HG02623 (cell line): ENCODE data around the gene FABP1.

Experiments used
- ATAC-seq: cut with Tn5 transposase; IDR thresholded peaks from one replicate; pipeline ENCODE4 v1.9.1; 2021; ENCODE audit warnings: moderate library complexity; ENCODE audit not compliant: unreplicated experiment

FABP1 gene

GRCh38 chr2:88115825-88116518, 11.9 kb downstream of the FABP1 start:
- no peak for ATAC-seq

GRCh38 chr2:88114889-88115288, 13.0 kb downstream of the FABP1 start:
- no peak for ATAC-seq

DNA sequence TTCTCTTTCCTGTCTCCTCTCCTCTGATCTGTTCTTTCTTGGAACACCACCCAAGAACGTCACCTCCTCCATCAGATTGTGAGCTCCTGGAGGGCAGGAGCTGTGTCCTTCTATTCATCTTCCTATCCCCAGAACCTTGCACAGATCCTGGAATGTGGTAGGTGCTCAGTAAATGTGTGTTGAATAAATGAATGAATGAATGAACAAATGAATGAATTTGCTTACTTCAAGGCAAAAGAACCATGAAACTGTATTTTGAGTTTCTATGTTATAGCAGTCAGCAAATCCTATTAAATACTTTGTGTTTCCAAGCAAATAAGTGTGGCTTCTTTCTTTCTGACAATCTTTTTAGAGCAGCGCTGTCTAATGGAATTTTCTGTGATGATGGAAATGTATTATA, 14.8 kb downstream of the FABP1 start:
- no peak for ATAC-seq

DNA sequence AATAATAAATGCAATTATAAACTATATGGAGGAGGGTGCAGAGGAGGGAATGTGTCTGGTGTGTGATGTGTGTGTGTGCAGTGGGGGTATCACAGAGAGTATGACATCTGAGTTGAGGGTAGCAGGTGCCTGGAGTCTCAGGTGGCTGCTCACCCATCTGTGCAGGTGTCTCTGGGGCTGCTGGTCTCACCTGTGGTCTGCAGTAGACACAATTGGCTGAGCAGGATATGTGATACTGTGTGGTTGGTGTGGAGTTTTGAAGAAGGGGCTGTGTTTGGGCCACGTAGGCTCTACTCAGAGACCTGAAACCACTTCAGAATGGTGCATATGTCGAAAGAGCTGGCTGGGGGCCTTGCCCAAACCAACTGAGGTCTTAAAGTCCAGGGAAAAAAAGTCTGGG, 17.0 kb downstream of the FABP1 start:
- ATAC-seq: no peak

DNA sequence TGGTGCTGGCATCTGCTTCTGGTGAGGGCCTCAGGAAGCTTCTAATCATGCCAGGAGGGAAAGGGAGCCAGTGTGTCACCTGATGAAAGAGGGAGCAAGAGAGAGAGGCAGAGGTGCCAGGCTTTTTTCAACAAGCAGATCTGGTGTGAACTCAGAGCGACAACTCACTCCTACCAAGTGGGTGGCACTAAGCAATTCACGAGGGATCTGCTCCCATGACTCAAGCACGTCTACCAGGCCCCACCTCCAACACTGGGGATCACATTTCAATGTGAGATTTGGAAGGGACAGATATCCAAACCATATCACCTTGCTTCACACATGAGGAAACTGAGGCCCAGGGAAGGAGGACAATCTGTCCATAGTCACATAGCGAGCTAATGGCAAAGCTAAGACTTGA, 19.1 kb downstream of the FABP1 start:
- no peak for ATAC-seq

DNA sequence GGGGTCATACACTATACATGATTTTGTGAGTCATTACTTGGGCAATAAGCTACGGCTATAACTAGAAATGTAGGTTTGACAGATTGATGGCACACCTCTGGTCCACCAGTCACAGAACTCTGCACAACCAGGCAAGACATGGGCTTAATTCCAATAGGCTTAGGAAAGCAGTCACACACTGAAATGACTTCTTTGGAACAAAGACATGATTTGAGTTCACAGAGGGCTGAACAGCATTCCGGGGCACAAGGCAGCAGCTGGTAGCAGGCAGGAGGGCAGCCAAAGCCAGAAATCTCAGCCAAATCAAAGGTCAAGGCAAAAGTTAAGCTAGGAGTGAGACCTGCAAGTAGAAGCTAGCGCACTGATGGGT, 27.4 kb downstream of the FABP1 start:
- no peak for ATAC-seq

DNA sequence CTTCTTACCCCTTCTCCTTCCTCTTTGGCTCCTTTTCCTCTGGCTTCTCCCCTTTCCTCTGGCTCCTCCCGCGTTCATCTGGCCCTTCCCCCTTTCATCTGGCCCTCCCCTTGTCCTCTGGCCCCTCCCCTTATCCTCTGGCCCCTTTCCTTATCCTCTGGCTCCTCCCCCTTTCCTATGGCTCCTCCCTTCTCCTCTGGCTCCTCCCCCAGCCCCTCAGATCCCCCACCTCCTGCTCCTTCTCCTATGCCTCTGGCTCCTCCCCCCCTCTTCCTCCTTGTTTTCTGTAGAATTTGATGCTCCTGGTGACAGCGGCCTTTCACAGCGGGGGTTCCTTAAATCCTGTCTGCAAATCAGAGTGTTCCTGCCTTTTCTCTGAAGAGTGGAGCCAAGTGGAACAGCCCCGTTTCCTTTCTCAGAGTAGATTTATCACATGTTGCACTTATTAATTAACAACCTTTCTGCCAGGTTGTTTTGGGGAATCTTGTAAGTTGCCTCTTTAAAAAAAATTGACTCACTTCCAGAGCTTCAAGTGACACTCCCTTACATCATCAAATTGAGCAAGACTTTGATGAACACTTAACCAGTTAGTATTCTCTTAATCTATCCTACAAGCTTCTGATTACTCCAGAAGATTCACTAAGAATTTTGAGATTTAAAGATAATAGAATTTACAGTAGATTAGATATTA, 27.9 kb downstream of the FABP1 start:
- ATAC-seq: no peak

GRCh38 chr2:88098558-88098900, 29.3 kb downstream of the FABP1 start:
- no peak for ATAC-seq

- ATAC-seq: no peak
Measured at GRCh38 chr2:88097891-88098557, 29.8 kb downstream of the FABP1 start.

DNA sequence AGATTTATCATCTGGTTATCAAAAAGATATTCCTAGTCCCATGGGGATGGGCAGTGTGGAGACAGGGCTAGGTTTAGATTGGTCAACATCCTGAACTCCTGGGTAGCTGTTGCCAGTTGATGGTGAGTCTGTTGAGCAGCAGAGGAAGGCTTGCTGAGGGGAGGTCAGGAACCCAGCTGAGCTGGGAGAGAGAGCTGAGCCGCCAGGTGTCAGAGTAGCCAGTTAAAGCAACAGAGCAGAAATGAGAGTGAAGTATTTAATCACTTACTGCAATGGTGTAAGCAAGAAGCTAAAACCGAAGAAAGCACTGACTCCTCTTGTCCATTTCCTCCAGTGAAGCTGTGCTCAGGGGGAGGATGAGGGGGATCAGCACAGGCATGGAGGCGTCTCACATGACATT, 30.7 kb downstream of the FABP1 start:
- ATAC-seq: no peak

DNA sequence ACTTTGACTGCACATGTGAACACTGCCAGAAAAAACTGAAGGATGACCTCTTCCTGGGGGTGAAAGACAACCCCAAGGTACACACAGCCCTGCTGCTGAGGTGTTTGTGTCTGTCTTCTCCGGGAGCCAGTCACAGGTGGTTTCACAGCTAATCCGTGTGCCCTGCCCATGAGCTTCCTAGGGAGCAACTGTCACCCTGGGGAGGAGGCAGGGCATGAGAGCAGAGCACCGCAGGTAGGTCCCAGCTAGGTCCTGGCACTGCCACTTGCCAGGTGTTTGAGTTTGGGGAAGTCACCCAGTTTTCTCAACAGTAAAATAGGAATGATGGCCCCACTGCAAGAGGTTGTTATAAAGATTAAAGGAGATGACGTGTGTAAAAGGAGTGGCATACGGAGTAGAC, 31.2 kb downstream of the FABP1 start:
- ATAC-seq: no peak

GRCh38 chr2:88095022-88095421, 32.8 kb downstream of the FABP1 start:
- no peak for ATAC-seq

DNA sequence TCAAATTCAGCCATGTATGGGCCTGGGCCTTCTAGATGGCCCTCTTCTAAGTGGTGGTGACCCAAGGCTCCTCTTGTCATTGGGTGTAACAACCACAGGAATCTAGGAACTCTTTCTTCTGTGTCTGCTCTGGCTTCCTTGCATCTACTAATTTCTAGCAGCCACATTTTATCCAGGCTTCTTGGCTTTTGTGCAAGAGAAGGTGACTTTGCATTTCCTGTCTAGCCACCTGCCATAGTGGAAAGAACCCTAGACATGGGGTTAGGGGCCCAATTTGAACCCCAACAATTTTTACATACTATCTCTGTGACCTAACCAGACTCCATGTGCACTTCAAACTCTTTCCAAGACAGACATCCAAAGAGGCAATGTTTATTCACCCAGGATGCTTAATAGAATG, 35.1 kb downstream of the FABP1 start:
- ATAC-seq: no peak

- ATAC-seq: no peak
Measured at GRCh38 chr2:88091943-88092342, 35.9 kb downstream of the FABP1 start.

- ATAC-seq: no peak
Measured at GRCh38 chr2:88090446-88091283, 37.2 kb downstream of the FABP1 start.

- ATAC-seq: no peak
Measured at GRCh38 chr2:88088999-88089398, 38.9 kb downstream of the FABP1 start.

- no peak for ATAC-seq
Measured at GRCh38 chr2:88087763-88088162, 40.1 kb downstream of the FABP1 start.

DNA sequence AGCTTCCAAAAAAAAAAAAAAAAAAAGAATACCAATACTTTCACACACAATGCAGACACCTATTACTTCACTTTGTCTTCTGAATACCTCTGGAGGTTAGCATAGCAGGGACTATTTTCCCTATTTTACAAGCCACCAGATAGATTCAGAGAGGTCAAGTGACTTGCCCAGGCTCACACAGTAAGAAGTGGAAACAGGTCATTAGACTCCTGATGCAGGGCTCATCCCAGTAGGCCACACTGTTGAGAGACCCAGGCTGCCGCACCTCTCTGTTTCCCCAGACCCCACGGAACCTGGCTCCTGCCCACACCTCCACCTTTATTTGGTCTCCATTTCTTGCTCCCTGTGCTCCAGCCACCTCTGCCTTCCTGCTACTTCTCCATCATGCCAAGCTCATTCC, 40.8 kb downstream of the FABP1 start:
- ATAC-seq: no peak

DNA sequence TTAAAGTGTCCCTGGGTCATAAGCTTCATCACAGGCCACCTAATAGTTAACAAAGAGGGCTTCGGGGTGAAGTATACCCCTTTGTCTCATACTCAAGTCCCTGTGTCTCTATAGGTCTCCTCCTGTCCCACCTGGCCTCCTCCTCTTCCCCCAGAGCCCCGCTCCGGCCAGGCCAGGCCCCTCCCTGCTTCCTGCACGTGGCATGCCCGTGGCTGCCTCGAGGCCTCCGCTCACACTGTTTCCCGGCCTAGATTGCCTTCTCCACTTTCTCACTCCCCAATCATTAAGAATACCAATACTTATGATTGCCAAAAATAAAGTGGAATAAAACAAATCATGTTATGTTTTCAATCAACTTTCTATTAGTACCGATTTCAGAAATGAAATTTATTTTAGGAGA, 41.5 kb downstream of the FABP1 start:
- no peak for ATAC-seq

DNA sequence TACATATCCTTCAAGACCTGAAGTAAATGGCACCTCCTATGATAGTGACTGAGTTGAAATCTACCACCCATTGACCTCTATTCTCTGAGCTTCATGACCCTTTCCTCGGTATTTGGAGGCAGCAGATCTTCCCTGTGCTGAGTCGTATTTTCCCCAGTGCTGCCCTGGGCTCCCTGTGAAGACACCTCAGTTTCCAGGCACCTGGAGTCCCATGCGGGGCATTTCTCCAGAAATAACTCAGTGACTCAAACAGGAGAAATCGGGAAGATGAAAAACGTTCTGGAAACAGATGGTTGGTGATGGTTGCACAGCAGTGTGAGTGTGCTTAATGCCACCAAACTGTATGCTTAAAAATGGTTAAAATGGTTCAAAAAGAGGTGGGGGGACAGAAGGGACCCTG, 42.3 kb downstream of the FABP1 start:
- no peak for ATAC-seq

GRCh38 chr2:88085099-88085498, 42.8 kb downstream of the FABP1 start:
- ATAC-seq: no peak

- no peak for ATAC-seq
Measured at GRCh38 chr2:88082781-88083180, 45.1 kb downstream of the FABP1 start.
